OCI-LY1 (cell line): ENCODE results near the gene SPTB.

Source experiments
- H2AFZ ChIP-seq: fragments of 200-600 bp; sonication (generic), shearing (Covaris generic); 2 replicates; pipeline ENCODE4 v1.6.0; 2014; ENCODE audit warnings: antibody characterized with exemption, mild to moderate bottlenecking, low read length
- H3F3A ChIP-seq: fragments of 200-600 bp; sonication (generic), shearing (Covaris generic); 2 replicates; pipeline ENCODE4 v1.6.0; 2014; ENCODE audit warnings: mild to moderate bottlenecking, antibody characterized with exemption, low read length, moderate library complexity; ENCODE audit not compliant: insufficient read depth
- H3K27ac ChIP-seq: fragments of 200-600 bp; sonication (generic); 2 replicates; pipeline ENCODE4 v1.5.1; 2014; ENCODE audit warnings: low read length, mixed run types, mild to moderate bottlenecking, low read depth; ENCODE audit not compliant: poor library complexity, severe bottlenecking
- H3K27me3 ChIP-seq: fragments of 200-600 bp; sonication (generic); 2 replicates; pipeline ENCODE4 v1.6.0; 2014; ENCODE audit warnings: antibody characterized with exemption, mild to moderate bottlenecking, low read length, moderate library complexity; ENCODE audit not compliant: insufficient read depth
- H3K36me3 ChIP-seq: fragments of 200-600 bp; sonication (generic); 2 replicates; pipeline ENCODE4 v1.6.1; 2014; ENCODE audit warnings: mild to moderate bottlenecking, antibody characterized with exemption, low read length, moderate library complexity, mixed read lengths; ENCODE audit not compliant: insufficient read depth
- H3K4me1 ChIP-seq: fragments of 200-600 bp; sonication (generic); 2 replicates; pipeline ENCODE4 v1.5.1; 2014; ENCODE audit warnings: mild to moderate bottlenecking, low read length, moderate library complexity; ENCODE audit not compliant: insufficient read depth, severe bottlenecking
- H3K4me2 ChIP-seq: fragments of 200-600 bp; sonication (generic), shearing (Covaris generic); 2 replicates; pipeline ENCODE4 v1.6.1; 2014; ENCODE audit warnings: low read length
- H3K4me3 ChIP-seq: fragments of 200-600 bp; sonication (generic); 2 replicates; pipeline ENCODE4 v1.5.1; 2014; ENCODE audit warnings: low read length, low read depth, mild to moderate bottlenecking, mixed read lengths; ENCODE audit not compliant: poor library complexity, severe bottlenecking
- H3K79me2 ChIP-seq: fragments of 200-600 bp; shearing (Covaris generic); 2 replicates; pipeline ENCODE4 v1.6.1; 2016; ENCODE audit warnings: mixed run types, low read length, mixed read lengths; ENCODE audit not compliant: insufficient read depth
- H3K9ac ChIP-seq: fragments of 200-600 bp; sonication (generic), shearing (Covaris generic); 2 replicates; pipeline ENCODE4 v1.6.1; 2014; ENCODE audit warnings: mild to moderate bottlenecking, low read length, mixed read lengths
- H3K9me2 ChIP-seq: fragments of 200-600 bp; sonication (generic), shearing (Covaris generic); 2 replicates; pipeline ENCODE4 v1.6.1; 2014; ENCODE audit warnings: low read depth, mild to moderate bottlenecking, low read length, mixed read lengths
- H3K9me3 ChIP-seq: fragments of 200-600 bp; shearing (Covaris generic); 2 replicates; pipeline ENCODE4 v1.6.1; 2014; ENCODE audit warnings: low read length, mixed read lengths
- H4K20me1 ChIP-seq: fragments of 200-600 bp; sonication (generic), shearing (Covaris generic); 2 replicates; pipeline ENCODE4 v1.6.0; 2016; ENCODE audit warnings: mild to moderate bottlenecking, low read length; ENCODE audit not compliant: insufficient read depth
- EZH2 ChIP-seq: fragments of 200-600 bp; sonication (generic), shearing (Covaris generic); IDR thresholded peaks from 2 replicates; pipeline ENCODE4 v1.8.0; 2017; ENCODE audit warnings: borderline replicate concordance, mixed run types, mild to moderate bottlenecking, antibody characterized with exemption, low read length, moderate library complexity, mixed read lengths
- TF ChIP-seq, protein P1 (sequence below): fragments of 200-600 bp; sonication (generic), shearing (Covaris generic); IDR thresholded peaks from 2 replicates; pipeline ENCODE4 v1.5.1; 2017; ENCODE audit warnings: mild to moderate bottlenecking, antibody characterized with exemption, low read length, moderate library complexity, mixed read lengths

The SPTB gene

GRCh38 chr14:64834965-64835364 lies 44.7 kb downstream of the SPTB start:
- no peak overlapping the region for H3K4me2 ChIP-seq
- no peak overlapping the region for H3K27ac ChIP-seq
- H3F3A ChIP-seq: no peaks in the 10 kb centered on the region
- H2AFZ ChIP-seq: no peak overlapping the region
- H3K9me2 ChIP-seq: no peaks in the 10 kb centered on the region
- TF ChIP-seq, protein P1, sequence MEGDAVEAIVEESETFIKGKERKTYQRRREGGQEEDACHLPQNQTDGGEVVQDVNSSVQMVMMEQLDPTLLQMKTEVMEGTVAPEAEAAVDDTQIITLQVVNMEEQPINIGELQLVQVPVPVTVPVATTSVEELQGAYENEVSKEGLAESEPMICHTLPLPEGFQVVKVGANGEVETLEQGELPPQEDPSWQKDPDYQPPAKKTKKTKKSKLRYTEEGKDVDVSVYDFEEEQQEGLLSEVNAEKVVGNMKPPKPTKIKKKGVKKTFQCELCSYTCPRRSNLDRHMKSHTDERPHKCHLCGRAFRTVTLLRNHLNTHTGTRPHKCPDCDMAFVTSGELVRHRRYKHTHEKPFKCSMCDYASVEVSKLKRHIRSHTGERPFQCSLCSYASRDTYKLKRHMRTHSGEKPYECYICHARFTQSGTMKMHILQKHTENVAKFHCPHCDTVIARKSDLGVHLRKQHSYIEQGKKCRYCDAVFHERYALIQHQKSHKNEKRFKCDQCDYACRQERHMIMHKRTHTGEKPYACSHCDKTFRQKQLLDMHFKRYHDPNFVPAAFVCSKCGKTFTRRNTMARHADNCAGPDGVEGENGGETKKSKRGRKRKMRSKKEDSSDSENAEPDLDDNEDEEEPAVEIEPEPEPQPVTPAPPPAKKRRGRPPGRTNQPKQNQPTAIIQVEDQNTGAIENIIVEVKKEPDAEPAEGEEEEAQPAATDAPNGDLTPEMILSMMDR: no peak
- TF ChIP-seq EZH2: no peak
- H4K20me1 ChIP-seq: no peaks in the 10 kb centered on the region
- no peaks in the 10 kb centered on the region for H3K36me3 ChIP-seq
- no peak overlapping the region for H3K4me3 ChIP-seq
- H3K79me2 ChIP-seq: no peaks in the 10 kb centered on the region
- H3K9me3 ChIP-seq: no peaks in the 10 kb centered on the region
- no peak overlapping the region for H3K9ac ChIP-seq
- no peaks in the 10 kb centered on the region for H3K4me1 ChIP-seq
- no peaks in the 10 kb centered on the region for H3K27me3 ChIP-seq

- no peak overlapping the region for H3K27ac ChIP-seq
- no peaks in the 10 kb centered on the region for H3K9me3 ChIP-seq
- no peak overlapping the region for H3K9ac ChIP-seq
- no peaks in the 10 kb centered on the region for H3K79me2 ChIP-seq
- 0 out of 2 replicates have a peak, but pooled peaks cover 3% of the 10 kb centered on the region for H3K27me3 ChIP-seq
- no peak overlapping the region for H2AFZ ChIP-seq
- H3K4me3 ChIP-seq: no peak overlapping the region
- no peaks in the 10 kb centered on the region for H3K9me2 ChIP-seq
- H3K4me2 ChIP-seq: no peak overlapping the region
- H4K20me1 ChIP-seq: no peaks in the 10 kb centered on the region
- TF ChIP-seq, protein P1: no peak
- no peak for TF ChIP-seq EZH2
- H3K36me3 ChIP-seq: no peaks in the 10 kb centered on the region
- no peaks in the 10 kb centered on the region for H3F3A ChIP-seq
- H3K4me1 ChIP-seq: no peaks in the 10 kb centered on the region
Measured at GRCh38 chr14:64831419-64831818, 48.3 kb downstream of the SPTB start.

DNA sequence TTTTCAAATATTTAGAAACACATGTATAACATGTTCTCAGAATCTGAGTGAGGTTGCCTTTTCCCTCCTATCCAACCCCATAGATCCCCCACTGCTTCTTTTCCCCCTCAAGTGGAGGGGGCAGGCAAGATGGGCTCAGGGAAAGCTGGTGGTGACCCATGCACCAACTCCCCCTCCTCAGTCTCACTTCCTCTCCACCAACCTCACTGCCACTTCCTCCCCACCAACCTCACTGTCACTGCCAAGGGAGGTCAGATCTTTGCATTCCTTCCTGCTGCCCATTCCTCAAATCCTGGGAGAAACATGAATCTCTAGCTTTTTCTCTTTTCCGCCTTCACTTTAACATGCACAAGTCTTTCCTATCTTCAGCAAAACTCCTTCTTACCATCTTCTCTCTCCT lies 48.7 kb downstream of the SPTB start:
- no peaks in the 10 kb centered on the region for H3K36me3 ChIP-seq
- H3K4me3 ChIP-seq: no peak overlapping the region
- H3K27me3 ChIP-seq: 0 out of 2 replicates have a peak, but pooled peaks cover 3% of the 10 kb centered on the region
- H3K9ac ChIP-seq: no peak overlapping the region
- no peak overlapping the region for H2AFZ ChIP-seq
- H3K27ac ChIP-seq: no peak overlapping the region
- H3K4me2 ChIP-seq: no peak overlapping the region
- H3K4me1 ChIP-seq: no peaks in the 10 kb centered on the region
- H3K9me2 ChIP-seq: no peaks in the 10 kb centered on the region
- no peaks in the 10 kb centered on the region for H3F3A ChIP-seq
- no peaks in the 10 kb centered on the region for H3K9me3 ChIP-seq
- no peaks in the 10 kb centered on the region for H3K79me2 ChIP-seq
- no peaks in the 10 kb centered on the region for H4K20me1 ChIP-seq
- TF ChIP-seq, protein P1: no peak
- no peak for TF ChIP-seq EZH2
